ENCODE measurements around the gene AGBL4.
"Not testable (repeated sequence)": the region's sequence is repeated elsewhere in the genome, so short reads cannot be mapped to it uniquely, and the experiment has no call there.

The AGBL4 gene

DNA sequence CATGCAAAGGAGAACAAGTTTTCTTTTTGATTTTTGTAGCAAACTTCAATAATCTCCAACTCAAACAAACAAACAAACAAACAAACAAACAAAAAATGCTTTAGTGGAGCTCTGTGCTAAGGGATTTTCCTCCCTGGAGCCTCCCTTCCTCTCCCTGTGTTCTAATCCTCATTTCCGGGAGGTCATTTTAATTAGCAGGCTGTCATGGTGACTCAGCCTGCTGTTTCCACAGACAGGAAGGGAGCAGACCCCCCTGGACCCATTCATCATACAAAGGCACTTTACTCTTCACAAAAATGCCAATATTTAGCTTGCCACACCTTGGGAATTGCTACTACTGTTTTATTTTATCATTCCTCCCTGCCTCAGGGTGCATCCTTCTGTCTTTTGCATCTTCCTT lies 1490.8 kb downstream of the AGBL4 start:
- H3K9me3 Mint-ChIP-seq: no peaks in the 10 kb centered on the region
- DNase-seq (ENCODE audit: low spot score): no peak
- H3K27ac Mint-ChIP-seq: no peak overlapping the region
- no peaks in the 10 kb centered on the region for H3K27me3 Mint-ChIP-seq (ENCODE audit: low read depth)
- no peaks in the 10 kb centered on the region for H3K36me3 Mint-ChIP-seq (ENCODE audit: low read depth)
- no peak overlapping the region for H3K4me3 Mint-ChIP-seq
- H3K4me1 Mint-ChIP-seq (ENCODE audit: low read depth): no peaks in the 10 kb centered on the region

DNA sequence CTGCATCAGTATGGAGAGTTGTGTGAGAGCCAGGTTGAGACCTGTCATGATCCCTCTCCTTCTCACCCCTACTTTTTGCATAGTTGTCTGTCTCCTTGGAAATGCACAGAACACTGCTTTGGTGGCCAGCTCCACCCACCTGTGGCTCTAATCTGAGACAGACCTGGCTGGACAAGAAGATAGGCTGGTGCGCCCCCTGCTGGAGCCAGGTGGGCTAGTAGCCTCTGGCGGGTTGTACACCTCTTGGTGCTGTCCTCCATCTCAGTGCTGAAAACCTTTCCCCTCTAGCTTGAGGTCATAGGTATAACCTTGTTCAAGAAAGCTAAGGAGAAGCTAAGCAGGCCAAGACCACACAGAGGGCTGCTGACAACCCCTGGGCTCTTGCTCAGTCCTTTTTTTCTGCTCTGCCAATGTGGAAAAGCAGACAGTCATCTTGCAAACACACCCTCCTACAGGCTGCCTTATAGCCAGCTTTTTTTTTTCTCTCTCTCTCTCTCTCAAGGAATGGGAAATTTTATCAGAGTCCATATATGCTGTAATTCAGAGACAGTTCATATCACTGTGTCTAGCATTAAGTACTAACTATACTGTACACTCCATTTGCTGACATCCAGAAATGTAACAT lies 1492.9 kb downstream of the AGBL4 start:
- no peak overlapping the region for H3K4me3 Mint-ChIP-seq
- no peaks in the 10 kb centered on the region for H3K9me3 Mint-ChIP-seq
- peak; percentile 17 for DNase-seq (ENCODE audit: low spot score)
- H3K4me1 Mint-ChIP-seq (ENCODE audit: low read depth): no peaks in the 10 kb centered on the region
- H3K27ac Mint-ChIP-seq: no peak overlapping the region
- H3K36me3 Mint-ChIP-seq (ENCODE audit: low read depth): no peaks in the 10 kb centered on the region
- H3K27me3 Mint-ChIP-seq (ENCODE audit: low read depth): no peaks in the 10 kb centered on the region

DNA sequence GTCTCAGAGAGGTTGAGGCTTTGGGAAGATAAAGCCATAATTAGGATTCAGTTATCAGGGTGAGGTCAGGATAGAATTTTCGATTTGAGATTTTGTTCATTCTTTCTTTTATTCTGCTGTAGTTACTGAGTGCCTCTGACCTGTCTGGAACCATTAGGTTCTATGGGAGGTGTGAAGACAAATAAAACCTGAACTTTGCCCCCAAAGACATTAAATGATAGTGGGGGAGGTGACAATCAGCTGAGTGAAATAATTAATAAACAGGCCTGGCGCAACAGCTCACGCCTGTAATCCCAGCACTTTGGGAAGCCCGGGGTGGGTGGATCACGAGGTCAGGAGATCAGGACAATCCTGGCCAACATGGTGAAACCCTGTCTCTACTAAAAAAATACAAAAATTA lies 1496.7 kb downstream of the AGBL4 start:
- Mint-ChIP-seq H3K27ac (no peak overlapping the region), H3K9me3 (no peaks in the 10 kb centered on the region), H3K4me1 (ENCODE audit: low read depth) (no peaks in the 10 kb centered on the region), H3K27me3 (ENCODE audit: low read depth) (no peaks in the 10 kb centered on the region), H3K36me3 (ENCODE audit: low read depth) (no peaks in the 10 kb centered on the region), H3K4me3 (no peak overlapping the region)
- DNase-seq (ENCODE audit: low spot score): no peak

DNA sequence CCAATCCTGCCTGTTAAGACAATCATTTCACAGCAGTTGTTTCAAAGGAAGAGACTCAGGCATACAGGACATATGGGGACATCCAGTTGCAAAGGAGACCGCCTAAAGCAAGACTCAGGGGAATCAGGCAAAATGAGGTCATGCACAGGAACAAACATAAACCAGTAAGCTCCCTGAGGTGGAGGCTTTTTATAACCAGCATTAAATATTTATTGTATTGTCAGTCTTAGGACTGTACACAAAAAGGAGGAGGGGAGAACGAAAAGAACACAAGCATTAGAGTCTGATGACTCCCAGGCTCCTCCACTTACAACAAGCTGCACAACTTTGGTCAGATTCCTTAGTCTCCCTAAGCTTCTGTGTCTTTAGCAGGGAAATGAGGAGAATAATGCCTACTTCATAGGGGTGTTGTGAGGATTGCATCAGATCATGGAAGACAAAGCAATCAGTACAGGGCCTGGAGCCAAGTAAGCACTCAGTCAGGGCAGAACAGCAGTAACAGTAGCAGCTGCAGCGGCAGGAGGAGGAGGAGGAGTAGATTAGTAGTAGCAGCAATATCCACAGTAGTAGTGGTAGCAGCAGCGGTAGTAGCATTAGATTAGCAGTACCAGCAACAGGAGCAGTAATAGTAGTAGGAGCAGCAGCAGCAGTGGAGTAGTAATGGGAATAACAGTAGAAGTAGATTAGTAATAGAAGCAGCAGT lies 1497.6 kb downstream of the AGBL4 start:
- Mint-ChIP-seq H3K27me3 (ENCODE audit: low read depth) (no peaks in the 10 kb centered on the region), H3K9me3 (no peaks in the 10 kb centered on the region), H3K36me3 (ENCODE audit: low read depth) (no peaks in the 10 kb centered on the region), H3K4me3 (no peak overlapping the region), H3K27ac (no peak overlapping the region), H3K4me1 (ENCODE audit: low read depth) (no peaks in the 10 kb centered on the region)
- DNase-seq (ENCODE audit: low spot score): no peak

DNA sequence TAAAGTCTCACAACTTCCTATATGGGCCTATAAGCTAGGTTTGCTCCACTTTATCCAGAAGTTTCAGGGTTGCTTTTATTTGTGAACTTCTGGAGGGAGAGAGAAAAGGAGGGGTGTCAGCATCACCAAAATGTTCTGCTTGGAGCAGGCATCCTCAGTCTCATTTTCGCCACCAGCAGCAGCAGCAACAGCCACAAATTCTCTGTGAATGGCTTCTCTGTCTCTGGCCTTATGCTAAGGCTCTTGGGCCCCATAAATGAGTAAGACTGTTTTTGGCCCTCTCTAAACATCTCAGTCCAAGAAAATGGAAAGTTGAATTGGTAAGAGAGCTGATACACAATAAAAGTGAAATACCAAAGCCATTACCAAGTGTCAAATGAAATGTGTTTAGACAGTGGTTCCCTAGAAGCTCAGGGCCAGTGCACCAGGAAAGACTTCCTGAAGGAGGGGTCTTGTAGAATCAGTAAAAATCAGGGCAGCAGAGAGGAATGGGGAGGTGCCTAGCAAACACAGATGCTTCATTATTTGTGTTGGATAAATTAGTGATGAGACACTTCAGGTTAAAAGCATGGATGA lies 1498.8 kb downstream of the AGBL4 start:
- Mint-ChIP-seq H3K27me3 (ENCODE audit: low read depth) (no peaks in the 10 kb centered on the region), H3K9me3 (no peaks in the 10 kb centered on the region), H3K4me1 (ENCODE audit: low read depth) (no peaks in the 10 kb centered on the region), H3K27ac (no peak overlapping the region), H3K36me3 (ENCODE audit: low read depth) (no peaks in the 10 kb centered on the region), H3K4me3 (no peak overlapping the region)
- DNase-seq (ENCODE audit: low spot score): no peak

DNA sequence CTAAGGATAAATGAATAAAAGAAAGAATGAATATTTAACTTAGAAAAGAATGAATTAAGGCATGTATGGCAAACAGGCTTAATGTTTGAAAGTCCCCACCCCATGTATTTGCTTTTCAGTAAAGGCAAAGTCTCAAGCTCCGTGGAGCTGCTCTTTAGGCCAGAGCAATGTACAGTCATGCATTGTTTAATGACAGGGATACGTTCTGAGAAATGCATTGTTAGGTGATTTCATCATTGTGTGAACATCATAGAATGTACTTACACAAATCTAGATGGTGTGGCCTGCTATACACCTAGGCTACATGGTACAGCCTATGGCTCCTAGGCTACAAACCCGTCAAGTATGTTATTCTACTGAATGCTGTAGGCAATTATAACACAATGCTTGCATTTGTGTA lies 1500.2 kb downstream of the AGBL4 start:
- Mint-ChIP-seq H3K4me1 (ENCODE audit: low read depth) (no peaks in the 10 kb centered on the region), H3K36me3 (ENCODE audit: low read depth) (no peaks in the 10 kb centered on the region), H3K4me3 (no peak overlapping the region), H3K27ac (no peak overlapping the region), H3K9me3 (no peaks in the 10 kb centered on the region), H3K27me3 (ENCODE audit: low read depth) (no peaks in the 10 kb centered on the region)
- DNase-seq (ENCODE audit: low spot score): no peak

DNA sequence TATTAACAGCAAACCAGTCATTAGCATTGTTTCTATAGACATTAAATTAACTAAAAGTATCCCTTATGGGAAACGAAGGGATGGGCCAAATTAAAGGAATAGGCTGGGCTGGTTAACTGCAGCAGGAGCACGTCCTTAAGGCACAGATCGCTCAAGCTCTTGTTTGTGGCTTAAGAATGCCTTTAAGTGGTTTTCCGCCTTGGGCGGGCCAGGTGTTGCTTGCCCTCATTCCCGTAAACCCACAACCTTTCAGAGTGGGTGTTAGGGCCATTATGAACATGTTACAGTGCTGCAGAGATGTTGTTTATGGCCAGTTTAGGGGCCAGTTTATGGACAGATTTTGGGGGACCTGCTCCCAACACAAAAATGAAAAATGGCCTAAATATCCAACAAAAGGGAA lies 1503.9 kb downstream of the AGBL4 start:
- not testable (repeated sequence) for H3K27ac Mint-ChIP-seq; H3K9me3 Mint-ChIP-seq; DNase-seq (ENCODE audit: low spot score); H3K4me1 Mint-ChIP-seq (ENCODE audit: low read depth); H3K4me3 Mint-ChIP-seq; H3K36me3 Mint-ChIP-seq (ENCODE audit: low read depth); H3K27me3 Mint-ChIP-seq (ENCODE audit: low read depth)

DNA sequence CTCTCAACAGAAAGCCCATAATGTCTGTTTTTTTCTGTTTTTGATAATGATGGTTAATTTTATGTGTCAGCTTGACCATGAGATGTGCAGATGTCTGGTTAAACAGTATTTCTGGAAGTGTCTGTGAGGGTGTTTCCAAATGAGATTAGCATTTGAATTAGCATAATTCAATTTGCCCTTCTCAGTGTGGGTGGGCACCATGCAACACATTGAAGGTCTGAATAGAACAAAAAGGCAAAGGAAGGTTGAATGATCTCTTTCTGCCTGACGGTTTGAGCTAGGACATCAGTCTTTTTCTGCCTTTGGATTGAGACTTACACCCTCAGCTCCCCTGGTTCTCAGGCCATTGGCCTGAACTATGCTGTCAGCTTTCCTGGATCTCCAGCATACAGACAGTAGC lies 1516.9 kb downstream of the AGBL4 start:
- DNase-seq (ENCODE audit: low spot score): no peak
- no peaks in the 10 kb centered on the region for H3K36me3 Mint-ChIP-seq (ENCODE audit: low read depth)
- no peaks in the 10 kb centered on the region for H3K4me1 Mint-ChIP-seq (ENCODE audit: low read depth)

DNA sequence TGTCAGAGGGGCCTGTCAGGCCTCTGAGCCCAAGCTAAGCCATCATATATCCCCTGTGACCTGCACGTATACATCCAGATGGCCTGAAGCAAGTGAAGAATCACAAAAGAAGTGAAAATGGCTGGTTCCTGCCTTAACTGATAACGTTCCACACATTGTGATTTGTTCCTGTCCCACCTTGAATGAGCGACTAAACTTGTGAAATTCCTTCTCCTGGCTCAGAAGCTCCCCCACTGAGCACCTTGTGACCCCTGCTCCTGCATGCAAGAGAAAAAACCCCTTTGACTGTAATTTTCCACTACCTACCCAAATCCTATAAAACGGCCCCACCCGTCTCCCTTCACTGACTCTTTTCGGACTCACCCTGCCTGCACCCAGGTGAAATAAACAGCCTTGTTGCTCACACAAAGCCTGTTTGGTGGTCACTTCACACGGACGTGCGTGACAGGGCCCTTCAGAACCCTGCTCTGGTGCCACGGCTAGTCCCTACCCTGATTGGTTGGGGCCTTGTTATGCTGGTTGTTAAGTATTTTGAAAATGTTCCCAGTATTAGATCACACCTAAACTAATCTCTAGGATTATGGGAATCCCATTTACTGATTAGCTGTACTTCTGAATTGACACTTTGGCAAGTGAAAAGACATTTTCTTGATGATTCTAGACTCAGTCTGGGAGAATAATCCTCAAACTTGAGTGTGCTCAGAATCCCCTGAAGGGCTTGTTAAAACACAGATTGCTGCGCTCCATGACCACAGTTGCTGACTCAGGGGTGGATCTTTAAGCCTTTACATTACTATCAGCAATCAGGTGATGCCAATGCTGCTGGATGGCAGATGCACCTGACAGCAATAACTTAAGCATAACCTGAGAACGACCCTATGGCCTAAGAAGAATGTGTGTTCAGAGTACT lies 1523.0 kb downstream of the AGBL4 start:
- Mint-ChIP-seq H3K4me3 (no peak overlapping the region), H3K36me3 (ENCODE audit: low read depth) (no peaks in the 10 kb centered on the region), H3K27me3 (ENCODE audit: low read depth) (no peaks in the 10 kb centered on the region), H3K9me3 (no peaks in the 10 kb centered on the region), H3K27ac (no peak overlapping the region), H3K4me1 (ENCODE audit: low read depth) (peaks cover 3% of the 10 kb centered on the region)
- no peak for DNase-seq (ENCODE audit: low spot score)

More for the DNA sequence above, 1516.9 kb downstream of the AGBL4 start:
- Mint-ChIP-seq H3K27me3 (ENCODE audit: low read depth) (peaks cover 2% of the 10 kb centered on the region), H3K27ac (no peak overlapping the region), H3K4me3 (no peak overlapping the region), H3K9me3 (no peaks in the 10 kb centered on the region)

DNA sequence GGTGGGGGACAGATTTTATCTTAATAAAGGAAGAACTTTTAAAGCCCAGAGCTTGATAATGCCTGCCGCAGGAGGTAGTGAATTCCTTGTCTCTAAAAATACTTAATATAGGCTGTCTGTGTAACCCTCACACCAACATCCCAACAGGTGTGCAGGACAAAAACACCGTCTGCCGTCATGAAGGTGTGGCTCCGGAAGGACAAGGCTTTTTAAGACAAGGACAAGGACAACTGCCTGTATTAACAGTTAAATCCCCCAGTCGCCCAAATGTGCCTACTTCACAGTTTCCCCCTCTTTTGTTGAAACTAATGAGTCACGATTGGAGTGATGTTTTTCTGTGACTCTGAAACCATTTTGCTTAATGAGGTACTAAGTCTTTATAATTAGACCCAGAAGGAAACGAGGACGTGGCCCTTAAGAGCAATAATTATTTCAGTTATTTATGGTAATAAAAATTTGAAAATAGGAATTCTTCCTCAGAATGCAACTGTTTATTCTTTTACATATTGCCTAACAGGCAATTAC lies 1524.5 kb downstream of the AGBL4 start:
- H3K36me3 Mint-ChIP-seq (ENCODE audit: low read depth): no peaks in the 10 kb centered on the region
- peaks cover 3% of the 10 kb centered on the region for H3K4me1 Mint-ChIP-seq (ENCODE audit: low read depth)
- no peak overlapping the region for H3K27ac Mint-ChIP-seq
- H3K9me3 Mint-ChIP-seq: no peaks in the 10 kb centered on the region
- no peaks in the 10 kb centered on the region for H3K27me3 Mint-ChIP-seq (ENCODE audit: low read depth)
- no peak for DNase-seq (ENCODE audit: low spot score)
- H3K4me3 Mint-ChIP-seq: no peak overlapping the region

DNA sequence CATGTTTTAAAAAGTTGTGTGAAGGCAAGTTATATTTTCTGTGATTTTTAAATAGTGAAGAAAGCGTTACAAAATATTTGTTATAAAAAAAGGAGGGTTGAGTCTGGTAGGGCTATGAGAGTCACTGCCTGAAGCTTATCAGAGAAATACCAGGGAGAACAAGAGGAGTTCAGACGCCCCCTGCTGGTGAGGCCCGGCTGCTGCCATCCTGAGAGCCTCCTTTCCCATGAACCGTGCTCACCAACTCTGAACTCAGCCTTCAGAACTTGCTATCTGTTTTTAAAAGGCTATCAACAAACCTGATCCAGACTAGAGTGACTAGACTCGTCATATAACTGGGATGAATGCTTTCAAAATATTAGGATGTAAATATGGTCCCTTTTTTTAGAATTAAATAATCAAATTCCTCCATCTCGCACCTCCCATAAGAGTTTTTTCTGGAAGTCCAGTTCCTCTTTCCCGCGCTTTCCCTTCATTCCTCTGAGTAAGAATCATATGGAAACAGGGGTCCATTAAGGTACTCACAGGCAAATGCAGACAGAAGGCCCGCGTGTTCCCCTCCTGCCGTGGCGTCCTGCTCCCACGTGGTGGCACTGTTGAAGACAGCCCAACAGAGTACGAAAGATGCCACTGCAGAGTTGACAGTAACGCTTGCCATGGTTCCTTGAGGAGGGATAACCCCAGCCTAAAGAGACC lies 1525.5 kb downstream of the AGBL4 start:
- Mint-ChIP-seq H3K9me3 (no peaks in the 10 kb centered on the region), H3K27me3 (ENCODE audit: low read depth) (no peaks in the 10 kb centered on the region), H3K27ac (no peak overlapping the region), H3K36me3 (ENCODE audit: low read depth) (no peaks in the 10 kb centered on the region), H3K4me1 (ENCODE audit: low read depth) (peaks cover 3% of the 10 kb centered on the region), H3K4me3 (no peak overlapping the region)
- peak; percentile 44 for DNase-seq (ENCODE audit: low spot score)

DNA sequence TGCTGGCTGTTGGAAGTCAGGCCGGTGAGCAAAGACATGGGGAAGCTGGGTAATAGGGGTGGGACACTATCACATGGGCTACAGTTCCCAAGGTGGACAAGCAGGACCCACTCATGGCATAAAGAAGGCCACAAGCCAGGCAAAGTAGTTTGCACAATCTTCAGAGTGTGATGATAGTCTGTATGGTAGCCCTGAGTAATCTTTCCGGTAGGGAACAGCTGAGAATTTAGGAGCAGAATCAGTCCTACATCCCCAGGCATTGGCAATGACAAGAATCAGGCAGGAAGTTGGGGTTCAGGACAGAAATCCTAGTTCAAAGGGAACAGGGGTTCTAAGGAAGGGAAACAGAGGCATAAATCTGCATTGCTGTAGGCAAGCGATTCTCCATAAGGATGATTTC lies 1527.8 kb downstream of the AGBL4 start:
- no peaks in the 10 kb centered on the region for H3K9me3 Mint-ChIP-seq
- peaks cover 3% of the 10 kb centered on the region for H3K4me1 Mint-ChIP-seq (ENCODE audit: low read depth)
- H3K27ac Mint-ChIP-seq: no peak overlapping the region
- H3K27me3 Mint-ChIP-seq (ENCODE audit: low read depth): peaks cover 7% of the 10 kb centered on the region
- no peaks in the 10 kb centered on the region for H3K36me3 Mint-ChIP-seq (ENCODE audit: low read depth)
- no peak overlapping the region for H3K4me3 Mint-ChIP-seq
- no peak for DNase-seq (ENCODE audit: low spot score)

DNA sequence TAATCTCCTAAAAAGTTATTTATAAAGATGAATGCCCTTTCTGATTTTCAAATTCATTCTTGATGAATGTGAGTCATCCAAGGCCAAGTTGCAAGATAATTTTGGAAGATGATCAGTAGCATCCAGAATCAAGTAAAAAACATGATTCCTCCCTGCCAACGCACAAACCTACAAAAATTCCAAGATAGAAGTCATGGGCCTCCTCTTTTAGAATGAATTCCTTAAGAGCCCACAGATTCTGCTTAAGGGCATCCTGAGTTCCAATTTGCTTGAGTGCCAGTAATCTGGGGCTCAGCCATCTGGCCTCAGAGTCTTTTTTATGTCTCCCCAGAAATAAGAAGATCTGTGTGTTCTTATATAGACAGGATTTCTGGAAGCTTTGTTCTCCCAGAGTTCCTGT lies 1528.6 kb downstream of the AGBL4 start:
- peaks cover 7% of the 10 kb centered on the region for H3K27me3 Mint-ChIP-seq (ENCODE audit: low read depth)
- H3K4me1 Mint-ChIP-seq (ENCODE audit: low read depth): peaks cover 3% of the 10 kb centered on the region
- H3K9me3 Mint-ChIP-seq: no peaks in the 10 kb centered on the region
- no peak for DNase-seq (ENCODE audit: low spot score)
- H3K27ac Mint-ChIP-seq: no peak overlapping the region
- no peak overlapping the region for H3K4me3 Mint-ChIP-seq
- no peaks in the 10 kb centered on the region for H3K36me3 Mint-ChIP-seq (ENCODE audit: low read depth)
